CD4-positive, alpha-beta T cell (primary cell): ENCODE results near the gene TP53INP2. TPM values are rescaled to one million over a fixed set of nuclear protein-coding genes. Genes with fewer than 3 reads are reported as not detected.
"Not testable (repeated sequence)": the region's sequence is repeated elsewhere in the genome, so short reads cannot be mapped to it uniquely, and the experiment has no call there.

Experiments used
- ATAC-seq: fragments of 200-7000 bp; cut with Tn5 transposase; one replicate; pipeline ENCODE4 v1.10.0; 2022; ENCODE audit warnings: mild to moderate bottlenecking; ENCODE audit not compliant: poor library complexity
- CTCF ChIA-PET: fragments of 350-600 bp; sonication (Branson Sonifier 250); formaldehyde crosslinking; loops from one replicate; lab custom pipeline; 2021; ENCODE audit warnings: antibody characterized with exemption, inconsistent platforms; lab: Charles Lee
- POLR2A ChIA-PET: fragments of 350-600 bp; sonication (Branson Sonifier 250); formaldehyde crosslinking; loops from one replicate; lab custom pipeline; 2021; ENCODE audit warnings: antibody characterized with exemption, inconsistent platforms; lab: Charles Lee
- DNase-seq, 14 experiments: peaks; one replicate each; pipeline ENCODE4 v3.0.0-alpha.2; 2013 to 2020; ENCODE audit warnings: mixed read lengths in 2 of 14
- H3K27ac ChIP-seq, 2 donors: one replicate each; pipeline versions ENCODE4 v1.5.1 to v1.7.0; 2013; ENCODE audit warnings: low read length in 2 of 2, low read depth in 1 of 2, mild to moderate bottlenecking in 1 of 2
- H3K27me3 ChIP-seq, 2 experiments: 1 replicate in 1 of 2; 2 replicates in 1 of 2; pipeline versions ENCODE4 v1.6.1 to v1.7.0; 2013; ENCODE audit warnings: low read length in 2 of 2, control low read depth in 1 of 2, mild to moderate bottlenecking in 1 of 2, moderate library complexity in 1 of 2; ENCODE audit not compliant: insufficient read depth in 2 of 2, control insufficient read depth in 1 of 2
- H3K36me3 ChIP-seq: one replicate; pipeline ENCODE4 v1.6.1; 2013; ENCODE audit warnings: low read length, control low read depth; ENCODE audit not compliant: insufficient read depth
- H3K4me1 ChIP-seq: one replicate; pipeline ENCODE4 v1.6.1; 2013; ENCODE audit warnings: low read length, control low read depth; ENCODE audit not compliant: insufficient read depth
- H3K4me3 ChIP-seq: one replicate; pipeline ENCODE4 v1.5.1; 2013; ENCODE audit warnings: mild to moderate bottlenecking, low read length, moderate library complexity
- H3K9me3 ChIP-seq, 2 experiments: 1 replicate in 1 of 2; 2 replicates in 1 of 2; pipeline versions ENCODE4 v1.6.1 to v1.7.0; 2013; ENCODE audit warnings: low read length in 2 of 2, mild to moderate bottlenecking in 2 of 2, control low read depth in 1 of 2, moderate library complexity in 1 of 2; ENCODE audit not compliant: control insufficient read depth in 1 of 2, insufficient read depth in 1 of 2
- H3K27ac Mint-ChIP-seq: one replicate; pipeline ENCODE4 v1.8.0; 2020; ENCODE audit warnings: mixed read lengths
- H3K27me3 Mint-ChIP-seq: one replicate; pipeline ENCODE4 v1.8.0; 2021; ENCODE audit warnings: mixed read lengths
- H3K36me3 Mint-ChIP-seq: one replicate; pipeline ENCODE4 v1.8.0; 2021; ENCODE audit warnings: low read depth, mixed read lengths
- H3K4me1 Mint-ChIP-seq: one replicate; pipeline ENCODE4 v1.8.0; 2021; ENCODE audit warnings: low read depth, mixed read lengths
- H3K4me3 Mint-ChIP-seq: one replicate; pipeline ENCODE4 v1.8.0; 2020; ENCODE audit warnings: mild to moderate bottlenecking, mixed read lengths
- H3K9me3 Mint-ChIP-seq: one replicate; pipeline ENCODE4 v1.8.0; 2020; ENCODE audit warnings: mixed read lengths
- CTCF ChIP-seq: fragments of 200-600 bp; IDR thresholded peaks from one replicate; pipeline ENCODE4 v1.8.0; 2022; ENCODE audit warnings: antibody characterized with exemption, mild to moderate bottlenecking
- intact Hi-C, 2 experiments: fragments of 100-400 bp; cut with DNase I in 1 of 2; cut with micrococcal nuclease in 1 of 2; formaldehyde crosslinking; loops; one replicate each; pipeline versions ENCODE4 v1.15.1 to v1.9.0; 2023 to 2025; cut with DNase I, micrococcal nuclease
- total RNA-seq, 174 experiments: library from RNA in 2 of 174; stranded (reverse) in 2 of 174; gene quantifications; one replicate each; pipeline ENCODE4 v1.2.3 and lab custom pipeline; 2021 to 2026

Gene TP53INP2
- total RNA-seq, 2 experiments from 2014 or later: 65.8 to 72.7 TPM

GRCh38 chr20:34716921-34717229 is 12.7 kb downstream of the TP53INP2 start:
- no peak overlapping the region for H3K4me3 Mint-ChIP-seq
- no peaks in the 10 kb centered on the region for H3K9me3 ChIP-seq
- H3K4me1 Mint-ChIP-seq: no peaks in the 10 kb centered on the region
- H3K4me3 ChIP-seq: no peak overlapping the region
- H3K4me1 ChIP-seq: no peaks in the 10 kb centered on the region
- H3K27me3 Mint-ChIP-seq: no peaks in the 10 kb centered on the region
- H3K27ac ChIP-seq: no peak overlapping the region
- no peaks in the 10 kb centered on the region for H3K27me3 ChIP-seq
- H3K9me3 Mint-ChIP-seq: no peaks in the 10 kb centered on the region
- no peak overlapping the region for H3K27ac Mint-ChIP-seq
- intact Hi-C loops: no loop called here
- DNase-seq (no peak), ATAC-seq (no peak)
- peaks cover 54% of the 10 kb centered on the region for H3K36me3 Mint-ChIP-seq
- ChIA-PET POLR2A (no interaction called here), CTCF (no interaction called here)
- no peak for TF ChIP-seq CTCF
- H3K36me3 ChIP-seq: peaks cover 29% of the 10 kb centered on the region

DNA sequence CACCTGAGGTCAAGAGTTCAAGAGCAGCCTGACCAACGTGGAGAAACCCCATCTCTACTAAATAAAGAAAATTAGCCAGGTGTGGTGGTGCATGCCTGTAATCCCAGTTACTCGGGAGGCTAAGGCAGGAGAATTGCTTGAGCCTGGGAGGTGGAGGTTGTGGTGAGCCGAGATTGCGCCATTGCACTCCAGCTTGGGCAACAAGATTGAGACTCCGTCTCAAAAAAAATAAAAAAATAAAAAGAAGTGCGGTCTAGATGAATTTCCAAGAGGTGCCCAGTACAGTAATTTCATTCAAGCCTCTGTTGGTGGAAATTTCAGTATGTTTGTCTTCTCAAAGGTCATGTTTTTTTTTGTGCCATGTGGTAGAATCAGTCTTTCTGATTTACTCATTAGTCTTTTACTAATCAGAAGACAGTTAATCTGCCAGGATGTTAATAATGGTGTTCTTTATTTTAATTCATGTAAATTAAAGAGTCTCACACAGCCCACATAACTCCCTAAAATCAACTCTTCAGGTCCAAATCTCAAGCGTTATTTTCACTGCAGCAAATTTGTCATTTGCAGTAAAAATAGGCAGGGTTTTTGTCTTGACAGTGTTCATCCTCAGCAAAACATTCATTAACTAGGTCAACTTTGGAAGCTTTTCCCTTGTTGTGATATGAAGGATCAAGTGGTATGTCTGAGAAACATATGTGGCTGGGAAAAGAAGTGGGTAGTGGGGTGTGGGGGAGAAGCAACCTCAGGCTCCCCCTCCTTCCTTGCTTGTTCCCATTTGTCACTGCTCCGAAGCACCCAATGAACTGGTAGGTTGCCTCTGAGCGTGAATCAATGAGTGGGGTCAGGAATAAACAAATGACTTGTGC is 13.3 kb downstream of the TP53INP2 start:
- Histone ChIP-seq H3K27ac (no peak overlapping the region), H3K4me1 (no peaks in the 10 kb centered on the region), H3K36me3 (peaks cover 29% of the 10 kb centered on the region), H3K9me3 (no peaks in the 10 kb centered on the region), H3K27me3 (no peaks in the 10 kb centered on the region), H3K4me3 (no peak overlapping the region)
- no peaks in the 10 kb centered on the region for H3K4me1 Mint-ChIP-seq
- no peaks in the 10 kb centered on the region for H3K27me3 Mint-ChIP-seq
- H3K9me3 Mint-ChIP-seq: no peaks in the 10 kb centered on the region
- POLR2A ChIA-PET: no interaction called here
- no peak for ATAC-seq
- TF ChIP-seq CTCF: no peak
- intact Hi-C loops: no loop called here
- no peak overlapping the region for H3K4me3 Mint-ChIP-seq
- DNase-seq: no peak
- peaks cover 54% of the 10 kb centered on the region for H3K36me3 Mint-ChIP-seq
- CTCF ChIA-PET: no interaction called here
- H3K27ac Mint-ChIP-seq: no peak overlapping the region

- POLR2A ChIA-PET: interaction anchor here (1.0 kb wide), 1 partner anchor 43 kb away, joined by 3 read pairs; the partner anchor contains the start of gene PIGU
- intact Hi-C loops, H3K27me3 ChIP-seq, H3K4me1 ChIP-seq, H3K27me3 Mint-ChIP-seq, DNase-seq, H3K4me3 Mint-ChIP-seq, H3K9me3 Mint-ChIP-seq, H3K27ac ChIP-seq, H3K4me3 ChIP-seq, H3K27ac Mint-ChIP-seq, H3K4me1 Mint-ChIP-seq, H3K9me3 ChIP-seq, ATAC-seq: not testable (repeated sequence)
- CTCF ChIA-PET: interaction anchor here (0.6 to 0.9 kb wide), 2 partner anchors 9 to 49 kb away, joined by 3 read pairs; no protein-coding TSS in a partner anchor
- peaks cover 63% of the 10 kb centered on the region for H3K36me3 Mint-ChIP-seq
- H3K36me3 ChIP-seq: peaks cover 39% of the 10 kb centered on the region
Measured at GRCh38 chr20:34719242-34720017, 15.3 kb downstream of the TP53INP2 start.
